Chondrocyte (in vitro differentiated cells): ENCODE measurements around the gene BLVRA. TPM values are rescaled to one million over a fixed set of nuclear protein-coding genes. Genes with fewer than 3 reads are reported as not detected.

ENCODE experiments used
- DNase-seq: peaks from one replicate; pipeline ENCODE4 v3.0.0; 2021; ENCODE audit warnings: mixed read lengths, low spot score
- H3K27ac Mint-ChIP-seq: one replicate; pipeline ENCODE4 v1.8.0; 2021; ENCODE audit warnings: mild to moderate bottlenecking, moderate library complexity, mixed read lengths; ENCODE audit not compliant: unreplicated experiment
- H3K27me3 Mint-ChIP-seq: 2 replicates; pipeline ENCODE4 v1.8.0; 2021; ENCODE audit warnings: low read depth, mixed read lengths
- H3K36me3 Mint-ChIP-seq: 2 replicates; pipeline ENCODE4 v1.8.0; 2021; ENCODE audit warnings: low read depth, mixed read lengths
- H3K4me1 Mint-ChIP-seq: 2 replicates; pipeline ENCODE4 v1.8.0; 2021; ENCODE audit warnings: low read depth, mild to moderate bottlenecking, mixed read lengths
- H3K4me3 Mint-ChIP-seq: one replicate; pipeline ENCODE4 v1.8.0; 2021; ENCODE audit warnings: mild to moderate bottlenecking, moderate library complexity, mixed read lengths; ENCODE audit not compliant: unreplicated experiment
- H3K9me3 Mint-ChIP-seq: 2 replicates; pipeline ENCODE4 v1.8.0; 2021; ENCODE audit warnings: low read depth, mixed read lengths
- total RNA-seq: library from RNA; stranded (reverse); gene quantifications from 3 replicates; pipeline ENCODE4 v1.2.1, GENCODE V29; 2021
- TF ChIP-seq, protein P1 (sequence below): fragments of 200-600 bp; sonication (generic); IDR thresholded peaks from 2 replicates; pipeline ENCODE4 v1.5.0; 2021; ENCODE audit warnings: antibody characterized with exemption, mild to moderate bottlenecking, moderate library complexity

Gene BLVRA
- total RNA-seq, 1 donor from 2014 or later: 48.9 TPM

DNA sequence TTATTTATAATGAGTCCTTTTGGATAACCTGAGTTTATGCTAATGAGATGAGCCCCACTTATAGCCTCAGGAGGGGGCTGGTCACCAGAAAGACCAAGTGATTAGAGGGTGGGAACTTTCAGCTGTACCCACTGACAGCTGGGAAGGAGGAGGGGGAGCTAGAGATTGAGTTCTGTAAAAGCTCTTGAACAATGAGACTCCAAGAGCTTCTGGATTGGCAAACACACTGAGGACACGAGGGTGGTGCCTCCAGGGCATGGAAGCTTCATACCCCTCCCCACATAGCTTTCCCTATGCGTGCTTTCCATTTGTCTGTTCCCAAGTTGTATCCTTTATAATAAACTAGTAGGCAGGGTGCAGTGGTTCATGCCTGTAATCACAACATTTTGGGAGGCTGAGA, 90.6 kb downstream of the BLVRA start:
- Mint-ChIP-seq H3K36me3 (no peaks in the 10 kb centered on the region), H3K9me3 (no peaks in the 10 kb centered on the region), H3K27ac (no peak overlapping the region), H3K27me3 (peaks cover 2% of the 10 kb centered on the region), H3K4me3 (no peak overlapping the region), H3K4me1 (no peaks in the 10 kb centered on the region)
- no peak for DNase-seq
- TF ChIP-seq, protein P1, sequence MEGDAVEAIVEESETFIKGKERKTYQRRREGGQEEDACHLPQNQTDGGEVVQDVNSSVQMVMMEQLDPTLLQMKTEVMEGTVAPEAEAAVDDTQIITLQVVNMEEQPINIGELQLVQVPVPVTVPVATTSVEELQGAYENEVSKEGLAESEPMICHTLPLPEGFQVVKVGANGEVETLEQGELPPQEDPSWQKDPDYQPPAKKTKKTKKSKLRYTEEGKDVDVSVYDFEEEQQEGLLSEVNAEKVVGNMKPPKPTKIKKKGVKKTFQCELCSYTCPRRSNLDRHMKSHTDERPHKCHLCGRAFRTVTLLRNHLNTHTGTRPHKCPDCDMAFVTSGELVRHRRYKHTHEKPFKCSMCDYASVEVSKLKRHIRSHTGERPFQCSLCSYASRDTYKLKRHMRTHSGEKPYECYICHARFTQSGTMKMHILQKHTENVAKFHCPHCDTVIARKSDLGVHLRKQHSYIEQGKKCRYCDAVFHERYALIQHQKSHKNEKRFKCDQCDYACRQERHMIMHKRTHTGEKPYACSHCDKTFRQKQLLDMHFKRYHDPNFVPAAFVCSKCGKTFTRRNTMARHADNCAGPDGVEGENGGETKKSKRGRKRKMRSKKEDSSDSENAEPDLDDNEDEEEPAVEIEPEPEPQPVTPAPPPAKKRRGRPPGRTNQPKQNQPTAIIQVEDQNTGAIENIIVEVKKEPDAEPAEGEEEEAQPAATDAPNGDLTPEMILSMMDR: no peak

DNA sequence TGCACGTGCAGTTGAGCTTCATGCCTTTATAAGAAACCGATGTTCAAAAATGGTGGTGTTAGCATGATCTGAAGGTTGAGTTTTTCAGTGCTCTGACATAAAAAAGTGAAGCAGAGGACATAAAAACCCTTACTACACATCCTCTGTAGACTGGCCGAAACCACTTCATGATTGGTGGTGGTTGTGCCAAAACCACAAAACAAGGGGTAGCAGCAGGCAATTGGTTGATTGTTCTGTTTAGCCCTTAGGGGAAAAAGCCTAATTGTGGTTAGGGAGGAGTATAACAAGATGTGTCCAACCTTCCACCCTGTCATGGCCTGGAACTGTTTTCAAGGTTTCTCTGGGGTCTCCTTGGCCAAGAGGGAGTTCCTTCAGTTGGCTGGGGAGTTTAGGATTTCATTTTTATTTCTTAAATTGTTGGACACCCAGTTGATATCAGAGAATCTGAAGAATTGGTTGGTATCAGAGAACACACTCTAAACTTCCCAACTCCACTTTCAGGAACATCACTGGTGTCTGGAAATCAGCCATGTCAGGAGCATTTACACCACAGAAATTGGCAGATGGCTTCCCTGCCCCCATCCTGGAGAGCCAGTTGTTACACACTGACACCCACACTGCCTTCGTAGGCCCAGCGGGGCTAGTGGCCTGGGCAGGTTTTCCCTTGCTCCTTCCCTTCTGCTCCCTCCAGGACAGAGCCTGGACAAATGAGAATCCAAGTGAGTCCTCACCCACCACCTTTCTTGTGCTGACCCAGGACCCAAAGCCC, 92.1 kb downstream of the BLVRA start:
- no peaks in the 10 kb centered on the region for H3K9me3 Mint-ChIP-seq
- no peak overlapping the region for H3K4me3 Mint-ChIP-seq
- H3K4me1 Mint-ChIP-seq: no peaks in the 10 kb centered on the region
- no peaks in the 10 kb centered on the region for H3K36me3 Mint-ChIP-seq
- H3K27me3 Mint-ChIP-seq: peaks cover 2% of the 10 kb centered on the region
- TF ChIP-seq, protein P1: no peak
- no peak for DNase-seq
- H3K27ac Mint-ChIP-seq: no peak overlapping the region

DNA sequence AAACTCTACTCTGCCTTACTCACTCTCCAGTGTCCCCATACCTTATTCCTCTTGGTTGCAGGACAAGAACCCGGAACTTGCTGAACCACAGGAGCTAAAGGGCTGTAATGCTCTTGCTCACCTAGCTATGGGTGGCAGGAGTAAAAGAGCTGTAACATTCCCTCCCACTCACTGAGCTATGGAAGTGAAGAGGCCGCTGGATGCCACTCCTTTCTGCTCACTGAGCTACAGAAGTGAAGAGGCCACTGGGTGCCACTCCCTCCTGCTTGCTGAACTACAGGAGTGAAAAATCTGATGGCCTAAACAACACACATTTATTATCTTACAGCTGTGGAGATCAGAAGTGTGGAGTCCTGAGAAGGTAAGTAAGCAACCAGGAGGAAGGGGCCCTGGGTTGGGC, 93.3 kb downstream of the BLVRA start:
- no peaks in the 10 kb centered on the region for H3K4me1 Mint-ChIP-seq
- H3K4me3 Mint-ChIP-seq: no peak overlapping the region
- H3K27me3 Mint-ChIP-seq: peaks cover 2% of the 10 kb centered on the region
- no peak for DNase-seq
- no peak overlapping the region for H3K27ac Mint-ChIP-seq
- TF ChIP-seq, protein P1: no peak
- H3K9me3 Mint-ChIP-seq: no peaks in the 10 kb centered on the region
- no peaks in the 10 kb centered on the region for H3K36me3 Mint-ChIP-seq

DNA sequence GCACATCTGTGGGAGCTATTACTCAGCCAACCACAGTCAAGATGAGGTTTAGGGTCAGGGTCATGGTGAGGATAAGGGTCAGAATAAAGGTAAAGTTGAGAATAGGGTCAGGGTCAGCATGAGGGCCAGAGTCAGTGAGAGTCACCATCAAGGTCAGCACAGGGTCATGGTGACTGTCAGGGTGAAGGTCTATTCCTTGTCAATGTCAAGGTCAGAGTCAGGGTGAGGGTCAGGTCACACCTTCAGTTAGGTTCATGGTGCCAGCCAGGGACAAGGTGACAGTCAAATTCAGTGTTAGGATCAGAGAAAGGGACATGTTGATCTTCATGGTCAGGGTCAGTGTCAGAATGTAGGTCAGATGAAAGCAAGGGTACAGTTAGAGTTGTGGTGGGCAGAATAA, 96.7 kb downstream of the BLVRA start:
- Mint-ChIP-seq H3K36me3 (no peaks in the 10 kb centered on the region), H3K4me3 (no peak overlapping the region), H3K9me3 (no peaks in the 10 kb centered on the region), H3K4me1 (no peaks in the 10 kb centered on the region), H3K27ac (peak overlapping the region; percentile 38), H3K27me3 (no peaks in the 10 kb centered on the region)
- DNase-seq: no peak
- TF ChIP-seq, protein P1: no peak

DNA sequence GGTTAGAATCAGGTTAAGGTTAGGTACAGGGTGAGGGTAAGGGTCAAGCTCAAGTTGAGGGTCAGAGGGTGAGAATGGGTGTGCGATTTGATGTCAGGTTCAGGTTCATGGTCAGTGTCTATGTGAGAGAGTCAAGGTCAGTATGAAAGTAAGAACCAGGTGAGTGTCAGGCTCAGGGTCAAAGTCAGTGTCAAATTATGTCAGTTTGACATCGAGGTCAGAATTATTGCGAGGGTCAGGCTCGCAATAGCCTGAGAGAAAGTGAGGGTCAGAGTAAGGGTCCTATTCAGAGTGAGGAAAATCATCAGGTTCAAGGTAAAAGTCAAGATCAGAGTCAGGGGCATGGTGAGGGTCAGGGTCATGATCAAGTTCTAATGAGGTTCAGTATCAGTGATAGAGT, 97.8 kb downstream of the BLVRA start:
- H3K27me3 Mint-ChIP-seq: no peaks in the 10 kb centered on the region

More for the DNA sequence above, 97.8 kb downstream of the BLVRA start:
- Mint-ChIP-seq H3K27ac (no peak overlapping the region), H3K36me3 (no peaks in the 10 kb centered on the region), H3K4me3 (no peak overlapping the region), H3K9me3 (no peaks in the 10 kb centered on the region), H3K4me1 (no peaks in the 10 kb centered on the region)
- TF ChIP-seq, protein P1: no peak
- DNase-seq: no peak

Other genes with a start within 250 kb of the BLVRA start
- 17.1 to 35.0 TPM (median 35.0 TPM) in 3 replicates for gene STK17A, start 175.6 kb upstream of the BLVRA start, total RNA-seq
- gene COA1, start 29.2 kb upstream of the BLVRA start, total RNA-seq: 31.4 to 36.6 TPM (median 33.5 TPM) in 3 replicates
- 70.2 to 76.9 TPM (median 72.9 TPM) in 3 replicates for gene MRPS24, start 110.8 kb downstream of the BLVRA start, total RNA-seq
- gene URGCP, start 147.9 kb downstream of the BLVRA start, total RNA-seq: 24.4 to 31.3 TPM (median 25.4 TPM) in 3 replicates
- 15.4 to 26.8 TPM (median 22.5 TPM) in 3 replicates for gene UBE2D4, start 167.8 kb downstream of the BLVRA start, total RNA-seq
- gene SPDYE1, start 239.2 kb downstream of the BLVRA start, total RNA-seq: not detected in 3 replicates